HCT116 (cell line): ENCODE data around the gene ATP2B3. TPM values are rescaled to one million over a fixed set of nuclear protein-coding genes. Genes with fewer than 3 reads are reported as not detected.
A peak's percentile ranks its signal among the peaks of the same experiment; 100 is the strongest.

Experiments used
- ATAC-seq: fragments of 200-7000 bp; cut with Tn5 transposase; 2 replicates; pipeline ENCODE4 v1.9.1; 2020; ENCODE audit warnings: mild to moderate bottlenecking, moderate library complexity
- BruUV-seq: library from RNA; stranded (reverse); fragments of 400-500 nt; replicated peaks from 2 replicates; lab custom pipeline; 2021; lab: Mats Ljungman, UMichigan
- CTCF ChIA-PET: fragments of 300-600 bp; sonication (Branson Sonifier 250); formaldehyde crosslinking; loops from one replicate; lab custom pipeline; 2021; ENCODE audit warnings: antibody characterized with exemption; lab: Charles Lee
- POLR2A ChIA-PET: fragments of 300-600, 350-600 bp; sonication (Branson Sonifier 250); formaldehyde crosslinking; loops from one replicate; lab custom pipeline; 2021; ENCODE audit warnings: antibody characterized with exemption; lab: Charles Lee
- RAD21 ChIA-PET, 2 experiments: fragments of 300-600 bp; sonication (Branson Sonifier 250); formaldehyde crosslinking; loops; one replicate each; lab custom pipeline; 2023; ENCODE audit warnings: low total read pairs in 2 of 2; ENCODE audit not compliant: uncharacterized antibody in 2 of 2, unreplicated experiment in 2 of 2, low non-redundant PET in 1 of 2; lab: Charles Lee
- DNase-seq: peaks from one replicate; pipeline ENCODE4 v3.0.0-alpha.2; 2010; ENCODE audit warnings: low read depth, low spot score
- H2AFZ ChIP-seq: fragments of 200-600 bp; shearing (Covaris generic), sonication (generic); 2 replicates; pipeline ENCODE4 v1.6.1; 2017; ENCODE audit warnings: low read depth, mixed run types, mixed read lengths, antibody characterized with exemption, low read length; ENCODE audit not compliant: poor library complexity, severe bottlenecking
- H3K27ac ChIP-seq: 2 replicates; pipeline ENCODE4 v1.5.1; 2012; ENCODE audit warnings: low read depth, low read length
- H3K27me3 ChIP-seq: fragments of 200-600 bp; sonication (generic); 2 replicates; pipeline ENCODE4 v1.6.1; 2016; ENCODE audit warnings: mixed run types, low read length, mixed read lengths; ENCODE audit not compliant: insufficient read depth
- H3K36me3 ChIP-seq, 2 experiments: fragments of 200-500 bp in 1 of 2; fragments of 200-600 bp in 1 of 2; sonication (Bioruptor generic) in 1 of 2; sonication (generic) in 1 of 2; 2 replicates each; pipeline versions ENCODE4 v1.5.1 to v1.6.1; 2014 to 2016; ENCODE audit warnings: low read length in 2 of 2, inconsistent platforms in 1 of 2, mixed read lengths in 1 of 2, mixed run types in 1 of 2; ENCODE audit not compliant: insufficient read depth in 2 of 2, control insufficient read depth in 1 of 2
- H3K4me1 ChIP-seq, 2 experiments: fragments of 200-600 bp in 1 of 2; sonication (generic) in 1 of 2; 2 replicates each; pipeline versions ENCODE4 v1.5.1 to v1.6.1; 2012 to 2017; ENCODE audit warnings: low read length in 2 of 2, inconsistent platforms in 1 of 2, mild to moderate bottlenecking in 1 of 2, mixed read lengths in 1 of 2, mixed run types in 1 of 2, moderate library complexity in 1 of 2; ENCODE audit not compliant: insufficient read depth in 2 of 2, control insufficient read depth in 1 of 2
- H3K4me2 ChIP-seq: fragments of 200-600 bp; sonication (generic); 2 replicates; pipeline ENCODE4 v1.6.1; 2017; ENCODE audit warnings: mixed run types, low read length, mixed read lengths
- H3K4me3 ChIP-seq, 2 experiments: fragments of 200-600 bp in 1 of 2; sonication (generic) in 1 of 2; replicated peaks in 1 of 2; 2 replicates each; pipeline ENCODE4 v1.5.1; 2011 to 2016; ENCODE audit warnings: low read length in 2 of 2, control low read depth in 1 of 2, low read depth in 1 of 2, mild to moderate bottlenecking in 1 of 2, mixed read lengths in 1 of 2, mixed run types in 1 of 2
- H3K79me2 ChIP-seq: fragments of 200-600 bp; sonication (generic); 2 replicates; pipeline ENCODE4 v1.6.1; 2017; ENCODE audit warnings: mild to moderate bottlenecking, mixed run types, low read length, moderate library complexity, mixed read lengths; ENCODE audit not compliant: insufficient read depth
- H3K9ac ChIP-seq: fragments of 200-600 bp; sonication (generic); 2 replicates; pipeline ENCODE4 v1.6.1; 2016; ENCODE audit warnings: low read length, mixed read lengths
- H3K9me2 ChIP-seq: fragments of 200-600 bp; sonication (generic), shearing (Covaris generic); 2 replicates; pipeline ENCODE4 v1.6.1; 2017; ENCODE audit warnings: mixed run types, mild to moderate bottlenecking, moderate library complexity; ENCODE audit not compliant: insufficient read depth
- H3K9me3 ChIP-seq, 2 experiments: fragments of 200-500 bp in 1 of 2; fragments of 200-600 bp in 1 of 2; sonication (Bioruptor generic) in 1 of 2; sonication (generic) in 1 of 2; 2 replicates each; pipeline ENCODE4 v1.6.1; 2014 to 2017; ENCODE audit warnings: low read length in 2 of 2, mixed read lengths in 2 of 2, inconsistent platforms in 1 of 2, low read depth in 1 of 2, mild to moderate bottlenecking in 1 of 2, mixed run types in 1 of 2, moderate library complexity in 1 of 2; ENCODE audit not compliant: control insufficient read depth in 1 of 2, insufficient read depth in 1 of 2
- H4K20me1 ChIP-seq: fragments of 200-600 bp; sonication (generic), shearing (Covaris generic); 2 replicates; pipeline ENCODE4 v1.6.1; 2017; ENCODE audit warnings: mixed run types, mild to moderate bottlenecking, moderate library complexity; ENCODE audit not compliant: insufficient read depth
- CTCF ChIP-seq, 3 experiments: fragments of 200-600 bp in 1 of 3; sonication (generic) in 1 of 3; IDR thresholded peaks in 2 of 3; conservative IDR thresholded peaks in 1 of 3; 2 replicates each; pipeline ENCODE4 v1.5.1; 2012 to 2017; ENCODE audit warnings: low read depth in 2 of 3, low read length in 2 of 3, antibody characterized with exemption in 1 of 3, borderline replicate concordance in 1 of 3, control low read depth in 1 of 3, mild to moderate bottlenecking in 1 of 3, mixed read lengths in 1 of 3, mixed run types in 1 of 3, moderate library complexity in 1 of 3; ENCODE audit not compliant: insufficient read depth in 1 of 3
- FOSL1 ChIP-seq: IDR thresholded peaks from 2 replicates; pipeline ENCODE4 v1.6.1; 2012; ENCODE audit warnings: low read depth
- SIN3A ChIP-seq: IDR thresholded peaks from 2 replicates; pipeline ENCODE4 v1.6.1; 2012; ENCODE audit warnings: low read depth
- TCF7L2 ChIP-seq: IDR thresholded peaks from 2 replicates; pipeline ENCODE4 v1.7.0; 2011; ENCODE audit warnings: borderline replicate concordance, inconsistent platforms; ENCODE audit not compliant: insufficient read depth, insufficient read length; ENCODE audit errors: extremely low read depth
- ZFX ChIP-seq: fragments of 450-650 bp; IDR thresholded peaks from 2 replicates; pipeline ENCODE4 v1.6.1; 2017
- intact Hi-C: fragments of 100-400 bp; cut with micrococcal nuclease; formaldehyde crosslinking; loops from 2 replicates; pipeline ENCODE4 v1.10.0; 2022
- total RNA-seq: library from RNA; stranded (reverse); gene quantifications from one replicate; pipeline ENCODE4 v1.2.1, GENCODE V29; 2021; ENCODE audit not compliant: unreplicated experiment
- TF ChIP-seq, protein P1 (sequence below): IDR thresholded peaks from 2 replicates; pipeline ENCODE4 v1.6.1; 2012

The ATP2B3 gene
- total RNA-seq, 1 experiment from 2014 or later, result not detected

- H3K9ac ChIP-seq, result no peak overlapping the region
- no peak overlapping the region for H3K27ac ChIP-seq
- RAD21 ChIA-PET, result no interaction called here
- no peaks in the 10 kb centered on the region for H3K9me3 ChIP-seq
- H2AFZ ChIP-seq, result no peak overlapping the region
- intact Hi-C loops, result no loop called here
- DNase-seq, result no peak
- TF ChIP-seq TCF7L2, result no peak
- no peak for TF ChIP-seq SIN3A
- TF ChIP-seq ZFX, result no peak
- TF ChIP-seq FOSL1, result no peak
- TF ChIP-seq, all 23 proteins: peak for 0
- BruUV-seq, result no TSS peak
- peak; percentile 74 for ATAC-seq
- H4K20me1 ChIP-seq, result no peaks in the 10 kb centered on the region
- H3K36me3 ChIP-seq, result no peaks in the 10 kb centered on the region
- H3K4me3 ChIP-seq, result no peak overlapping the region
- H3K9me2 ChIP-seq, result no peaks in the 10 kb centered on the region
- ChIA-PET POLR2A (no interaction called here), CTCF (no interaction called here)
- H3K27me3 ChIP-seq, result no peaks in the 10 kb centered on the region
- H3K4me2 ChIP-seq, result no peak overlapping the region
- H3K4me1 ChIP-seq, result peaks cover 0 to 4% of the 10 kb centered on the region in 2 experiments; a peak in 1 of 4 replicates
- no peaks in the 10 kb centered on the region for H3K79me2 ChIP-seq
Observed at GRCh38 chrX:153565996-153566580, 48.6 kb downstream of the ATP2B3 start.

- no peak overlapping the region for H2AFZ ChIP-seq
- BruUV-seq, result no TSS peak
- H3K27ac ChIP-seq, result no peak overlapping the region
- peak in 2 of 3 experiments; percentile 16 to 19; a peak in 1 of 6 replicates for TF ChIP-seq CTCF (IDR thresholded peaks at IDR 0.05 in 2 of 3, conservative IDR thresholded peaks at IDR 0.05 in 1 of 3; ENCODE audit: borderline replicate concordance in 1 of 3, insufficient read depth in 1 of 3, low read depth in 2 of 3, low read length in 2 of 3)
- TF ChIP-seq, protein P1, sequence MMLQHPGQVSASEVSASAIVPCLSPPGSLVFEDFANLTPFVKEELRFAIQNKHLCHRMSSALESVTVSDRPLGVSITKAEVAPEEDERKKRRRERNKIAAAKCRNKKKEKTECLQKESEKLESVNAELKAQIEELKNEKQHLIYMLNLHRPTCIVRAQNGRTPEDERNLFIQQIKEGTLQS, result no peak
- TF ChIP-seq, all 23 proteins: peak for 1
- DNase-seq, result no peak
- H3K36me3 ChIP-seq, result no peaks in the 10 kb centered on the region
- H3K4me2 ChIP-seq, result no peak overlapping the region
- ChIA-PET POLR2A (no interaction called here), RAD21 (no interaction called here), CTCF (no interaction called here)
- H3K27me3 ChIP-seq, result no peaks in the 10 kb centered on the region
- no peak overlapping the region for H3K9ac ChIP-seq
- H3K9me2 ChIP-seq, result no peaks in the 10 kb centered on the region
- H3K4me3 ChIP-seq, result no peak overlapping the region
- H3K79me2 ChIP-seq, result no peaks in the 10 kb centered on the region
- peaks cover 0 to 4% of the 10 kb centered on the region in 2 experiments; a peak in 1 of 4 replicates for H3K4me1 ChIP-seq
- H3K9me3 ChIP-seq, result no peaks in the 10 kb centered on the region
- intact Hi-C loops, result no loop called here
- no peaks in the 10 kb centered on the region for H4K20me1 ChIP-seq
- peak; percentile 76 for ATAC-seq
Observed at GRCh38 chrX:153568451-153569011, 51.1 kb downstream of the ATP2B3 start.
